ENCODE results near the gene RTL10.

DNA sequence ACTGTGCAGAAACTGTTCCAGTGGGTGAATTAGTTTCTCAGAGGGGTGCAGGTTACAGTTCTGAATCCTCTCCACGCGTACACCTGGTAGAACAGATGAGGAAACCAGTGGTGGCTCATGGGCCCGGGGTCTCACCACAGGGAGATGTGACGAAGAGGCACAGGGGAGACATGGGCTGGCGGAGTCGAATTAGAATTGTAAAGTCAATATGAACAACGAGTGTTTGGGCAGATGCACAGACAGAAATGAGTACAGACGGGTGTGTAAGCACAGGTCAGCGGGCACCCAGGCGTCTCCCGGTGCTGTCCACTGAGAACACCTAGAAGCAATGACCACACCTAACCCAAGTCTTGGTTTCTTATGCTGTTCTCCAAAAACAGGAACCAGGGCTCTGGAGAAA, 41.8 kb downstream of the RTL10 start:
- TF ChIP-seq, protein P1, sequence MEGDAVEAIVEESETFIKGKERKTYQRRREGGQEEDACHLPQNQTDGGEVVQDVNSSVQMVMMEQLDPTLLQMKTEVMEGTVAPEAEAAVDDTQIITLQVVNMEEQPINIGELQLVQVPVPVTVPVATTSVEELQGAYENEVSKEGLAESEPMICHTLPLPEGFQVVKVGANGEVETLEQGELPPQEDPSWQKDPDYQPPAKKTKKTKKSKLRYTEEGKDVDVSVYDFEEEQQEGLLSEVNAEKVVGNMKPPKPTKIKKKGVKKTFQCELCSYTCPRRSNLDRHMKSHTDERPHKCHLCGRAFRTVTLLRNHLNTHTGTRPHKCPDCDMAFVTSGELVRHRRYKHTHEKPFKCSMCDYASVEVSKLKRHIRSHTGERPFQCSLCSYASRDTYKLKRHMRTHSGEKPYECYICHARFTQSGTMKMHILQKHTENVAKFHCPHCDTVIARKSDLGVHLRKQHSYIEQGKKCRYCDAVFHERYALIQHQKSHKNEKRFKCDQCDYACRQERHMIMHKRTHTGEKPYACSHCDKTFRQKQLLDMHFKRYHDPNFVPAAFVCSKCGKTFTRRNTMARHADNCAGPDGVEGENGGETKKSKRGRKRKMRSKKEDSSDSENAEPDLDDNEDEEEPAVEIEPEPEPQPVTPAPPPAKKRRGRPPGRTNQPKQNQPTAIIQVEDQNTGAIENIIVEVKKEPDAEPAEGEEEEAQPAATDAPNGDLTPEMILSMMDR (IDR thresholded peaks at IDR 0.05; ENCODE audit: poor library complexity), result no peak
- TF ChIP-seq EZH2 (IDR thresholded peaks at IDR 0.05; ENCODE audit: borderline replicate concordance), result no peak
